Right renal cortex interstitium (tissue), 3 donors: ENCODE measurements around the gene PHF2. TPM values are rescaled to one million over a fixed set of nuclear protein-coding genes. Genes with fewer than 3 reads are reported as not detected.

Experiments used
- DNase-seq, 3 donors: peaks; one replicate each; pipeline ENCODE4 v3.0.0-alpha.2; 2013; ENCODE audit warnings: low read depth in 3 of 3, low spot score in 2 of 3
- polyA plus RNA-seq, 3 donors: library from polyadenylated mRNA; unstranded; fragments of 120-200 nt; gene quantifications; one replicate each; pipeline ENCODE4 v1.2.1, GENCODE V29; 2013; ENCODE audit not compliant: insufficient read length in 3 of 3

PHF2 gene
- polyA plus RNA-seq, 3 donors, result 34.8 to 37.6 (median 35.3) TPM

DNA sequence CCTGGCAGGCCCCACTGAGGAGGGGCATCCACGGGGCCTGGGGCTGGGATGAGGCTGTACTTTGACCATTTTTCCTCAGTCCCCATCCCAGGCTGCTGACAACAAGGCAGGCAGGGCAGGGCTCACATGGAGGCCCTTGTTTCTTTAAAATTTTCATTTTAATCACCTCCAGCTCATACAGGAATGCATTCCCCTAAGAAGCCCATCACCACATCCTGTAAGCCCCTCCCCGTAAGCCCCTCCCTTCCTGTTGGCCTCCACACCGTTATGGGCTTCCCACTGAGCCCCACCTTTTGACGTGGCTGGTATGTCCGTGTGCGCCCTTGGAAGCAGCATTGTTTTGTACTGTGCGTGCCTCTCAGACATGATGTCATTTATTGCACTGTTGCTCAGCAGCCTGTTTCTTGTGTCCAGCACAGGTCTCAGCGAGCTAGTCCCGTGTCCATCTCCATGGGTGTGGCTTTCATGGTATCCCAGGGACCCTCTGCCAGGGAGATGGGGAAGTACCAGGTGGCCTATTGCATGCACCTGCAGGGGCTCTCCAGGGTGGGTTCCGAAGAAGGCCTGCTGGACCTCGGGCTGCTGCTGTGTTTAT, 22.4 kb downstream of the PHF2 start:
- no peak for DNase-seq

- DNase-seq, result no peak
Measured at GRCh38 chr9:93599571-93600403, 23.4 kb downstream of the PHF2 start.

GRCh38 chr9:93600504-93600903, 24.1 kb downstream of the PHF2 start:
- no peak for DNase-seq

GRCh38 chr9:93601063-93601462, 24.7 kb downstream of the PHF2 start:
- DNase-seq, result no peak

DNA sequence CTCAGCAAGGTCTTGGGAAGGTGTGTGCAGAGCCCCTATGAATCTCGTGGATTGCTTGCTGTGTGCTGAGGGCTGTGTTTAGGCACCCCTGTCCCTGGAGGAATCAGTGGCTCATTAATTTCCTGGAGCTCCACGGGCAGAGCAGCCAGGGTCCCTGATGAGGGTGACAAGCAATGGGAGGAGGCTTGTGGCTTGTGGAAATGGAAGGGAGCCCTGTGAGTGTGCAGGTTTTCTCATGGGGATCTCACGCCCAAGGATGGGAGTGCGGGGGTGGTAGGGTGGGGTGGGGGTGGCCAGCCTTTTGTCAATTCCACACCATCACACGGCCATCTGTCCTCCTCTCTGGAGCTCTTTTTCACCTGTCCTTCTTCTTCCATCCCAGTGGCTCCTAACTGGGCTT, 25.3 kb downstream of the PHF2 start:
- DNase-seq, result no peak

GRCh38 chr9:93603011-93603410, 26.6 kb downstream of the PHF2 start:
- DNase-seq, result no peak

- no peak for DNase-seq
Measured at GRCh38 chr9:93603906-93604326, 27.5 kb downstream of the PHF2 start.

DNA sequence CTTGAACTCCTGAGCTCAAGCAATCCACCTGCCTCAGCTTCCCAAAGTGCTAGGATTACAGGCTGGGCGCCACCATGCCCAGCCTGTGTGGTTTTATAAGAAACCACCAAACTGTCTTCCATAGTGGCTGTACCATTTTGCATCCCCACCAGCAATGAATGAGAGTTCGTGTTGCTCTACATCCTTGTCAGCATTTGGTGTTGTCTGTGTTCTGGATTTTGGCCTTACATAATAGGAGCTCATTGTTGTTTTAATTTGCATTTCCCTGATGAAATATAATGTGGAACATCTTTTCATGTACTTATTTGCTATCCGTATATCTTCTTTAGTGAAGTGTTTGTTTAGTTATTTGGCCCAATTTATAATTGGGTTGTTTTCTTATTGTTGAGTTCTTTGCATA, 29.8 kb downstream of the PHF2 start:
- no peak for DNase-seq

GRCh38 chr9:93610206-93610605, 33.8 kb downstream of the PHF2 start:
- DNase-seq, result no peak

DNA sequence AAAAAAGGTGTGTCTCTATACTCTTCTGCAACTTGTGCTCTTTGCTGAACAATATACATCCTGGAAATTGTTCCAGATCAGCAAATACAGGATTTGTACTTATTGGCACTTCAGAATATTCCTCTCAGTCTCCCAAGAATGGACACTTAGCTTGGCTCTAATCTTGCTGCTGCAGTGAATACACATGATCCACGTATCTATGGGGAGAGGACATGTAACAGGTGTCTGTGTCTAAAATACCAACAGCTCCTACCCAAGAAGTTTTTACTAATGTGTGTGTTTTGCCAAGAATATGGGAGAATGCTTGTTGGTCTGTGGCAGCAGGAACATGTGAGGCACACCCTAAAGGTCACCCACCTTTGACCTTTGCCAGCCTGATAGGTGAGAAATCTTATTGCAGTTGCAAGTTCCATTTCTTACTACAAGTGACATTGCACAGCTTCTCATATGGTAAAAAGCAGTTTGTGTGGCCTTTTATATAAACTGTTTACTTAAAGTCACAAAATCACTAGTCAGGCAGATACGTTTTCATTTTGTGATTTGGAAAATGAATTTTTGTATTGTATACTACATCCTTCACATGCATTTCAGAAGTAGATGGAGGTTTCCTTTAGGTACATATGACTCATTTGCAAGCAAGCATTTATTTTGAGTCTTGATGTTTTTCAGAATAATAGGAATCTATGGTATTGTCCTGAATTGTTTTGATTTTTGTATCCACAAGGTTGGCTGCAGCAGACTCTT, 35.8 kb downstream of the PHF2 start:
- no peak for DNase-seq

- DNase-seq, result no peak
Measured at GRCh38 chr9:93612796-93613154, 36.4 kb downstream of the PHF2 start.

DNA sequence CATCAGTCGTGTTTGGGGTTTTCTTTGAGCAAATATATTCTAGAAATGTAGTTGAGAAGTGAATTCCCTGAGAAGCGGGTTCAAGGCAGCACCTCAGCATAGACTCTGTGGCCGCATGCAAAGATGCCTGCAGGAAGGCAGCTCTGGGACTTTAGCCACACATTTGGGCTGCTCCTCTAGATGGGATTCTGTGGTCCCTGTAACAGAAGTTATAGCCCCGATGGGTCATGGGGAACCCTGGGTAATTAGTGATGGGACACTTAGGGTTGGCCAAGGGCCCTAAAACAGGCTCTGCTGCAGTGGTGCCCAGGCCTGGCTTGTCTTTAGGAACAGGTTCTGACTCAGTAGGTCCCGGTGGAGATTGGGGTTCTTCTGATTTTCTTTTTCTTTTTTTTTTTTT, 36.8 kb downstream of the PHF2 start:
- no peak for DNase-seq

DNA sequence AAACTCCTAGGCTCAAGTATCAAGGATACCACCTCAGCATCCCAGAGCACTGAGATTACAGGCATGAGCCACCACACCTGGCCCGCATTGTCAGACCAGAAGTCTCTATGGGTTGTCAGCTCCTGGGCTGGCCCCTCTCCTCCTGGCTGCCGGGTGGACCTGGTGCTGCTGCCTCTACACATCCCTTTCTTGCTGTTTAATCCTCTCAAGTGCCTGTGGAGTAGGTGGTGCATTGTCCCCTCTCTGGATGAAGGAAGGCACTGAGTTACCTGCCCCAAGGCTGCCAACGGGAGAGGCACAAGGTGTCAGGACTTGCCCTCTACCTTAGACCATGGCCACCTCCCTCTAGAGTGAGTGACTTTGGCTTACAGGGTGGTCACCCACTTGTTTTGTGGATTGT, 37.4 kb downstream of the PHF2 start:
- no peak for DNase-seq

DNA sequence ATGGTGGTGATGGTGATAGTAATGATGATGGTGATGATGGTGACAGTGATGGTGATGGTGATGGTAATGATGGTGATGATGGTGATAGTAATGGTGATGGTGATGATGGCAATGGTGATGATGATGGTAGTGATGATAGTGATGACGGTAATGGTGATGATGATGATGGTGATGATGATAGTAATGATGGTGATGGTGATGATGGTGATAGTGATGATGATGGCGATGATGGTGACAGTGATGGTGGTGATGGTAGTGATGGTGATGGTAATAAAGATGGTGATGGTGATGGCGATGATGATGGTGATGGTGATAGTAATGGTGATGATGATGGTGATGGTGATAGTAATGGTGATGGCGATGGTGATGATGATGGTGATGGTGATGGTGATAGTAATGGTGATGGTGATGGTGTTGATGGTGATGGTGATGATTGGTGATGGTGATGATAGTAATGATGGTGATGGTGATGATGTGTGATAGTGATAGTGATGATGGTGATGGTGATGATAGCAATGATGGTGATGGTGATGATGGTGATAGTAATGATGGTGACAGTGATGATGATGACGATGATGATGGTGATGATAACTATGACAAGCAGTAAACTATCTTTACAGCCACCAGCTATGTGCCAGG, 38.6 kb downstream of the PHF2 start:
- no peak for DNase-seq

GRCh38 chr9:93616044-93616443, 39.7 kb downstream of the PHF2 start:
- DNase-seq, result no peak

GRCh38 chr9:93617273-93617672, 40.9 kb downstream of the PHF2 start:
- no peak for DNase-seq

DNA sequence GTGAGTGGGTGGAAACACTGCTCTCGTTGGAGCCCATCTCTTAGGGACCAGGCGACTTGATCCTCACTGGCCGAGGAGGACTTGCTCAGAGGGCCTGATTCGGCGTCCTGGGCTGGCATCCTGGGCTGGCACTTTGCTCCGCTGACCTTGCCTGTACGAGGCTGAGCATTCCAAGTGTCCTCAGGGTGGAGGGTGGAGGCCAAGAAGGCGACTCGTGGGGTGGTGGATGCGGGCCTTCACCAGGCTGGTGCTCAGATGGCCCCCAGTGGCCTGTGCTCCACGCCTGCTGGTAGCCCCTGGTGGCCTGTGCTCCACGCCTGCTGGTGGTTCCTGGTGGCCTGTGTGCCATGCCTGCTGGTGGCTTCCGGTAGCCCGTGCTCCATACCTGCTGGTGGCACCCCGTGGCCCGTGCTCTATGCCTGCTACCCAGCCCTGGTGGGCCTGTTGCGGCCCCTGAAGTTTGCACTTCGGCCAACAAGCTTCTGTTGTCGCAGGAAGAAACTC, 42.9 kb downstream of the PHF2 start:
- no peak for DNase-seq

- no peak for DNase-seq
Measured at GRCh38 chr9:93620041-93620506, 43.7 kb downstream of the PHF2 start.

- DNase-seq, result no peak
Measured at GRCh38 chr9:93620881-93621820, 44.8 kb downstream of the PHF2 start.

DNA sequence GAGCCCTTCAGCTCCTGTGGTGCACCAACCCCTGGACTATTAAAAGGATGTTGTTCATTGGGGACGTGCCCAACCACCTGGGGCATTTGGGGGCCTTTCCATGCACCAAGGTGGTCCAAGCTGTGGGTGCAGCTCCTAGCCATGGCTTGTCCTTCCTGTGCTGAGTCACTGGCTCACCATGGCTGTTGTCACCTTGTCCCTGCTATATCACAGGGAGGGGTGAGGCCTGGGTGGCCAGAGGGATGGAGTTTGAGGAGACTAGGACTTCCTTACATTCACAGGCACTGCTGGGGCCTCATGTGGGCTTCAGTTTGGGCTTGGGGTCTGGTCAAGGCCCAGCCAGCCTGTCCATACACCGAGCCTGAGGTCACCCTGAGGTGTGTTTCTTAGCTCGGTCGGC, 45.5 kb downstream of the PHF2 start:
- DNase-seq, result no peak
